Panc1 (cell line): ENCODE measurements around the gene PLCD1.

Experiments used
- CTCF ChIP-seq: fragments of 450-650 bp; IDR thresholded peaks from 2 replicates; pipeline ENCODE4 v1.5.1; 2017; ENCODE audit warnings: mild to moderate bottlenecking
- POLR2AphosphoS5 ChIP-seq: IDR thresholded peaks from 2 replicates; pipeline ENCODE4 v1.6.1; 2012; ENCODE audit warnings: mild to moderate bottlenecking, low read depth, low read length, moderate library complexity
- SIN3A ChIP-seq: IDR thresholded peaks from 2 replicates; pipeline ENCODE4 v1.6.1; 2012; ENCODE audit warnings: low read depth, mild to moderate bottlenecking, low read length, moderate library complexity, borderline replicate concordance; ENCODE audit not compliant: insufficient read depth
- TCF7L2 ChIP-seq: IDR thresholded peaks from 2 replicates; pipeline ENCODE4 v1.6.1; 2011; ENCODE audit warnings: mild to moderate bottlenecking, low read depth, low read length, inconsistent platforms

GRCh38 chr3:37982331-37982730 is 47.1 kb downstream of the PLCD1 start:
- TF ChIP-seq CTCF (no peak), POLR2AphosphoS5 (no peak), TCF7L2 (no peak), SIN3A (no peak)
